PC-3 (cell line): ENCODE measurements around the gene MAP2K5. TPM values are rescaled to one million over a fixed set of nuclear protein-coding genes. Genes with fewer than 3 reads are reported as not detected.

Source experiments
- ATAC-seq: fragments of 200-7000 bp; cut with Tn5 transposase; 2 replicates; pipeline ENCODE4 v1.9.1; 2020; ENCODE audit warnings: mild to moderate bottlenecking, moderate library complexity
- BruUV-seq: library from RNA; stranded (reverse); fragments of 400-500 nt; replicated peaks from 2 replicates; lab custom pipeline; 2021; lab: Mats Ljungman, UMichigan
- CTCF ChIA-PET: fragments of 300-600 bp; sonication (Branson Sonifier 250); formaldehyde crosslinking; loops from one replicate; lab custom pipeline; 2022; ENCODE audit warnings: antibody characterized with exemption; lab: Charles Lee
- POLR2A ChIA-PET: fragments of 300-600 bp; sonication (Branson Sonifier 250); formaldehyde crosslinking; loops from one replicate; lab custom pipeline; 2022; ENCODE audit warnings: antibody characterized with exemption; ENCODE audit not compliant: unreplicated experiment; lab: Charles Lee
- DNase-seq: peaks from one replicate; pipeline ENCODE4 v3.0.0-alpha.2; 2015
- H2AFZ ChIP-seq: fragments of 300-600 bp; sonication (generic); 2 replicates; pipeline ENCODE4 v1.6.0; 2016; ENCODE audit warnings: antibody characterized with exemption, low read length
- H3F3A ChIP-seq: fragments of 300-600 bp; sonication (generic); one replicate; pipeline ENCODE4 v1.6.0; 2017; ENCODE audit warnings: antibody characterized with exemption, low read length, control low read depth, mild to moderate bottlenecking; ENCODE audit not compliant: unreplicated experiment
- H3K27ac ChIP-seq: fragments of 300-600 bp; sonication (generic); 2 replicates; pipeline ENCODE4 v1.5.1; 2016; ENCODE audit warnings: mild to moderate bottlenecking, low read length
- H3K27me3 ChIP-seq: fragments of 300-600 bp; sonication (generic); 2 replicates; pipeline ENCODE4 v1.6.1; 2016; ENCODE audit warnings: low read length, mixed read lengths
- H3K36me3 ChIP-seq: fragments of 300-600 bp; sonication (generic); 2 replicates; pipeline ENCODE4 v1.6.1; 2016; ENCODE audit warnings: low read depth, mixed run types, low read length, mixed read lengths
- H3K4me1 ChIP-seq: fragments of 300-600 bp; sonication (generic); 2 replicates; pipeline ENCODE4 v1.5.1; 2016; ENCODE audit warnings: low read length; ENCODE audit not compliant: insufficient read depth
- H3K4me2 ChIP-seq: fragments of 300-600 bp; sonication (generic); 2 replicates; pipeline ENCODE4 v1.6.0; 2016; ENCODE audit warnings: low read length
- H3K4me3 ChIP-seq: fragments of 300-600 bp; sonication (generic); 2 replicates; pipeline ENCODE4 v1.5.1; 2016; ENCODE audit warnings: mild to moderate bottlenecking, low read length, mixed read lengths
- H3K79me2 ChIP-seq: fragments of 300-600 bp; sonication (generic); 2 replicates; pipeline ENCODE4 v1.6.1; 2017; ENCODE audit warnings: low read length, mixed read lengths
- H3K9ac ChIP-seq: fragments of 300-600 bp; sonication (generic); 2 replicates; pipeline ENCODE4 v1.6.0; 2016; ENCODE audit warnings: mild to moderate bottlenecking, low read length
- H3K9me2 ChIP-seq: fragments of 300-600 bp; sonication (generic); replicated peaks from 2 replicates; pipeline ENCODE4 v1.6.1; 2016; ENCODE audit warnings: mixed run types, low read length, mixed read lengths
- H3K9me3 ChIP-seq: fragments of 300-600 bp; sonication (generic); 2 replicates; pipeline ENCODE4 v1.6.1; 2016; ENCODE audit warnings: low read length, mixed read lengths
- H4K20me1 ChIP-seq: fragments of 300-600 bp; sonication (generic); 2 replicates; pipeline ENCODE4 v1.6.1; 2016; ENCODE audit warnings: low read length, mixed read lengths
- CTCF ChIP-seq: fragments of 300-600 bp; sonication (generic); conservative IDR thresholded peaks from 2 replicates; pipeline ENCODE4 v1.5.1; 2017; ENCODE audit warnings: antibody characterized with exemption, low read depth, mild to moderate bottlenecking, low read length
- EZH2 ChIP-seq: fragments of 300-600 bp; sonication (generic); IDR thresholded peaks from one replicate; pipeline ENCODE4 v1.6.1; 2017; ENCODE audit warnings: antibody characterized with exemption, mild to moderate bottlenecking, low read length; ENCODE audit not compliant: unreplicated experiment
- EZH2phosphoT487 ChIP-seq: fragments of 300-600 bp; sonication (generic); IDR thresholded peaks from 2 replicates; pipeline ENCODE4 v1.6.1; 2018; ENCODE audit warnings: mild to moderate bottlenecking, antibody characterized with exemption, low read length, borderline replicate concordance
- intact Hi-C: fragments of 100-400 bp; cut with micrococcal nuclease; formaldehyde crosslinking; loops from 2 replicates; pipeline ENCODE4 v1.9.0; 2023
- total RNA-seq: library from RNA; depleted of rRNA; stranded (reverse); fragments of >200 nt; gene quantifications from 2 replicates; pipeline ENCODE4 v1.2.3, GENCODE V29; 2014

Gene MAP2K5
- total RNA-seq, 1 experiment from 2014 or later = 5.5 TPM

DNA sequence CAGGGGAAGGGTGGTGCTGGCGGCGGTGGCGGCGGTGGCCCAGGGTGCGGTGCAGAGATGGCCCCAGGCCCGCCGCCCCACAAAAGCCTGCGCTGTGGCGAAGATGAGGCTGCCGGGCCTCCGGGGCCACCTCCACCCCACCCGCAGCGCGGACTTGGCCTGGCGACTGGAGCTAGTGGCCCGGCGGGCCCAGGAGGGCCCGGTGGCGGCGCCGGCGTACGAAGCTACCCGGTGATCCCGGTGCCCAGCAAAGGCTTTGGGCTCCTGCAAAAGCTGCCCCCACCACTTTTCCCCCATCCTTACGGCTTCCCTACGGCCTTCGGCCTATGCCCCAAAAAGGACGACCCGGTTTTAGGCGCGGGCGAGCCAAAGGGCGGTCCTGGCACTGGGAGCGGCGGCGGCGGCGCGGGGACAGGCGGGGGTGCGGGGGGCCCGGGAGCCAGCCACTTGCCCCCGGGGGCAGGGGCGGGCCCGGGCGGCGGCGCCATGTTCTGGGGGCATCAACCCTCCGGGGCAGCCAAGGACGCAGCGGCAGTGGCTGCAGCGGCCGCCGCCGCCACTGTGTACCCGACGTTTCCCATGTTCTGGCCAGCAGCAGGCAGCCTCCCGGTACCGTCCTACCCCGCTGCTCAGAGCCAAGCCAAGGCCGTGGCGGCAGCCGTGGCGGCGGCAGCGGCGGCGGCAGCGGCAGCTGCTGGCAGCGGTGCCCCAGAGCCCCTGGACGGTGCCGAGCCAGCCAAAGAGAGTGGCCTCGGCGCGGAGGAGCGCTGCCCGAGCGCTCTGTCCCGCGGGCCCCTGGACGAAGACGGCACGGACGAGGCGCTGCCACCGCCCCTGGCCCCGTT lies 284.4 kb downstream of the MAP2K5 start:
- no peak for TF ChIP-seq CTCF
- TF ChIP-seq EZH2phosphoT487 = no peak
- no peak for TF ChIP-seq EZH2
- Histone ChIP-seq H3K79me2 (no peaks in the 10 kb centered on the region), H4K20me1 (no peaks in the 10 kb centered on the region), H3K4me2 (no peak overlapping the region), H3K9ac (no peak overlapping the region), H3K27ac (no peak overlapping the region), H3K9me2 (no peaks in the 10 kb centered on the region), H3K4me1 (no peaks in the 10 kb centered on the region), H3K27me3 (peaks cover 32% of the 10 kb centered on the region), H3K4me3 (no peak overlapping the region), H2AFZ (no peak overlapping the region), H3K36me3 (no peaks in the 10 kb centered on the region), H3K9me3 (no peaks in the 10 kb centered on the region), H3F3A (no peaks in the 10 kb centered on the region)
- no peak for ATAC-seq
- CTCF ChIA-PET = no interaction called here
- POLR2A ChIA-PET = no interaction called here
- no peak for DNase-seq
- intact Hi-C loops = no loop called here
- BruUV-seq = no TSS peak

- no peaks in the 10 kb centered on the region for H4K20me1 ChIP-seq
- no peak overlapping the region for H2AFZ ChIP-seq
- DNase-seq = no peak
- H3K36me3 ChIP-seq = no peaks in the 10 kb centered on the region
- H3K27me3 ChIP-seq = peaks cover 24% of the 10 kb centered on the region
- no peak for ATAC-seq
- no peaks in the 10 kb centered on the region for H3K4me1 ChIP-seq
- no peak overlapping the region for H3K4me3 ChIP-seq
- TF ChIP-seq EZH2phosphoT487 (no peak), EZH2 (no peak), CTCF (no peak)
- no peaks in the 10 kb centered on the region for H3K9me3 ChIP-seq
- no peak overlapping the region for H3K9ac ChIP-seq
- no peaks in the 10 kb centered on the region for H3K79me2 ChIP-seq
- no TSS peak for BruUV-seq
- POLR2A ChIA-PET = no interaction called here
- H3K9me2 ChIP-seq = no peaks in the 10 kb centered on the region
- intact Hi-C loops = no loop called here
- H3K4me2 ChIP-seq = no peak overlapping the region
- CTCF ChIA-PET = no interaction called here
- H3K27ac ChIP-seq = no peak overlapping the region
- H3F3A ChIP-seq = no peaks in the 10 kb centered on the region
Observed at GRCh38 chr15:67827562-67828277, 285.2 kb downstream of the MAP2K5 start.
